Fibroblast of skin of scalp (primary cell): ENCODE results near the gene TMEM240.
"Not testable (repeated sequence)": the region's sequence is repeated elsewhere in the genome, so short reads cannot be mapped to it uniquely, and the experiment has no call there.

ENCODE experiments used
- DNase-seq: peaks from one replicate; pipeline ENCODE4 v3.0.0-alpha.2; 2013

Gene TMEM240

DNA sequence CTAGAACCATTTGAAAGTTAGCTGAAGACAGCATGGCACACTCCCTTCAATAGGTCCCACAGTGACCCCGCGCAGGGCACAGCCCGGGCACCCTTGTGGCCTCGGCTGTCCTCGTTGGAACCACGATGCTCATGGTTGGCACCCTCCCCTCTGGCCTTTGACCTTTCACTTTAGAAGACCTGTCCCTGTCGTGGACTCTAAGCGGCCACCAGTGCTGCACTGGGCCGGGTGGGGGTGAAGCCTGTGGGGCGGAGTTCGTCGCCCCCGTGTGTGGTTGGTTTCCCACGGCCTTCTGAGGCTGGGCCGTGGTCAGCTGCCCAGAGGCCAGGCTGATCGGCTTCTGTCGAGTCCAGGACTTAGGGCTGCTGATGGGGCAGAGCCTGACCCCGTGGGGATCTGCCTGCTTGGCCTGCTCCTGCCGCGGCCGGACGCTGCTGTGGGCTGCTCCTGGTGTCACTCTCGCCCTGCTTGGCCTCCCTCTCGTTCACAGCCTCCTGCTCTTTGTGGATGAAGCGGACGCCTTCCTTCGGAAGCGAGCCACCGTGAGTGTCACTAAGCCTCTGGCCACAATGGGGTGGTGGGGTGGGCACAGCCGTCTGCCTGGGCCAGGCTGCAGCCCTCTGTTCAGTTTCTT is 15.6 kb downstream of the TMEM240 start:
- not testable (repeated sequence) for DNase-seq

DNA sequence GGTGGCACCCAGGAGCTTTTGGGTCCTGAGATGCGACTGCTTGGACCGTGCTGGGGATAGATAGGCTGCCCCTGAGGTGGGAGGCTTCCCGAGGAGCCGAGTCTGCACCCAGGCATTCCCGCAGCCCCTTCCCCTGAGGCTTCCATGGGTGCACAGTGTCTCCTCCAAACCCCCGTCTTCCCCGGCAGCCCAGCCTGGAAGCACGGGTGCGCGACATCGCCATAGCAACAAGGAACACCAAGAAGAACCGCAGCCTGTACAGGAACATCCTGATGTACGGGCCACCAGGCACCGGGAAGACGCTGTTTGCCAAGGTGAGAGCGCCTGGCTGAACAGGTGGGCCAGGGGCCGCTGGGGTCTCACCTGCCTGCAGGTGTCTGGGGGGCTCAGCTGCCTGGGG is 16.8 kb downstream of the TMEM240 start:
- not testable (repeated sequence) for DNase-seq

DNA sequence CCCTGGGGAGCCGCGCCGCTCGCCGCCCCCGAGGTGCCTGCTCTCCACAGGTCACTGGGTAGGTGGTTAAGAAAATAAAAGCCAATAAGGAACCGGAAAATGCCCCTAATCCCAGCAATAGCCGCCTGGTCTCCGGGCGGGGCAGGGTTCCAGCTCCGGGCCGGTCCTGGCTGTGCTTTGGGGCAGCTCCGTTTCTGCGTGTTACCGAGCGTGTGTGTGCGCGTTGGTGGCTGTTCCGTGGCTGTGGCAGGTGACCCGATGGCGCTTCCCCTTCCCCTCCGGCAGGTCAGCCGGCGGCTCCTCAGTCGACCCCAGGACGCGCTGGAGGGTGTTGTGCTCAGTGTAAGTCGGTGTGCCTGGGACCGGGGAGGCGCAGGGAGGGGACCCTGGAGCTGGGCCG is 17.2 kb downstream of the TMEM240 start:
- DNase-seq, result not testable (repeated sequence)

DNA sequence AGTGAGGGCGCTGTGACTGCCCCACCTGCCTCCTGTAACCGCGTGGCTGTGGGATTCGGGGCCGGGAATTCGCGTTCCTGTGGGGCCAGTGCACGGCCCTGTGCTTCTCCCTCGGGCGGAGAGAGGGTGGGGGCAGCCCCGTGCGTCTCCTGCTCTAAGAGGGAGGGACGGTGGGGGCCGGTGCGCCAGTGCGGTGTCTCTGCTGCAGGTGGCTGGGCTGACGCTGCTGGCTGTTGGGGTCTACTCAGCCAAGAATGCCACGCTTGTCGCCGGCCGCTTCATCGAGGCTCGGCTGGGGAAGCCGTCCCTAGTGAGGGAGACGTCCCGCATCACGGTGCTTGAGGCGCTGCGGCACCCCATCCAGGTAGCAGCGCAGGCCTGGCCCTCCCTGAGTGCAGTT is 17.9 kb downstream of the TMEM240 start:
- not testable (repeated sequence) for DNase-seq

DNA sequence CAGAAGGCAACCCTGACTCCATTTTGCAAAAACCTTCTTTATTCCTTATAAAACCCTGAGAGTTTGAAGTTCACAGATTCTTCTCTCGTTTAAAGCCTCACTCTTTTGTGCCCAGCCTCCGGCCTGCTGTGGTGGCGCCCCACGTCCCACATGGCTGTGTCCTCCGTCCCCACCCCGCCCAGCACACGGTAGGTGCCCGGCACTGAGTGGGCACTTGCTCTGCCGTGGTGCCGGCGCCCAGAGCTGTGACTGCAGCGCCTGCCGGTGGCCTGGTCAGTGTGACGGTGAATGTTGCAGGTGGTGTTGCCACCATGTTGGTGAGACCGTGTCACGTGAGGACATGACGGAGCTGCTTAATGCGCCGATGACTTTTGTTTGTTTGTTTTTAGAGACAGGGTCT is 19.1 kb downstream of the TMEM240 start:
- DNase-seq, result no peak

DNA sequence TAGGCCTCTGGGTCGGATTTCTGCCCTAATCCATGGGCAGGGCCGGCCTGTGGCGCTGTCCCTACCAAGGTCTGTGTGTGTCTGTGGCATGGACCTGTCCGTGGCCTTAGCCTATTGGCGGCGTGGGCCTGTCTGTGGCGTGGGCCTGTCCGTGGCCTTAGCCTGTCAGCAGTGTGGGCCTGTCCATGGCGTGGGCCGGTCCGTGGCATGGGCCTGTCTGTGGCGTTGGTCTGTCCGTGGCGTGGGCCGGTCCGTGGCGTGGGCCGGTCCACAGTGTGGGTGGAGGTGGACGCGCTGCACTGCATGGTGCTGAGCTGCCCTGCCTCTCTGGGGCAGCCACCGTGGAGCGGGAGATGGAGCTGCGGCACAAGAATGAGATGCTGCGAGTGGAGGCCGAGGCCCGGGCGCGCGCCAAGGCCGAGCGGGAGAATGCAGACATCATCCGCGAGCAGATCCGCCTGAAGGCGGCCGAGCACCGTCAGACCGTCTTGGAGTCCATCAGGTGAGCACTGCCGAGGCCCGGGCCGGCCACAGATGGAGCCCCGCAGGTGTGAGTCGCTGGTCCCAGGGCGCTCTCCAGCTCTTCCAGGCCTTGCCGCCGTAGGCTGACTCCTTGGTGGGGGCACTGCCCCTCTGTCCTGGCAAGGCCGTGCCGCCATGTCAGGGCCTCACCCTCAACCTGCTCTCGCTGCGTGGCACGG is 20.5 kb downstream of the TMEM240 start:
- not testable (repeated sequence) for DNase-seq

DNA sequence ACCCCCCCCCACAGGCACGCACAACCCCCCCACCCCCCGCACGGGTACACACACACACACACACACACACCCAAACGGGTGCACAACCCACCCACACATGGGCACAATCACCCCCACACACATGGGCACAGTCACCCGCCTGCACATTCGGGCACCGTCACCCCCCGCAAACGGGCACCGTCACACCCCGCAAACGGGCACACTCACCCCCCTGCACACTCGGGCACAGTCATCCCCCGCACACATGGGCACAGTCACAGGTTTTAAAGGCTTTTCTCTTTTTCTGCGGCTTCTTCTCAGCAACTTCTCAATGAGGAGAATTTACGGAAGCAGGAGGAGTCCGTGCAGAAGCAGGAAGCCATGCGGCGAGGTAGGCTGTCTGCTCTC is 21.8 kb downstream of the TMEM240 start:
- DNase-seq, result not testable (repeated sequence)

DNA sequence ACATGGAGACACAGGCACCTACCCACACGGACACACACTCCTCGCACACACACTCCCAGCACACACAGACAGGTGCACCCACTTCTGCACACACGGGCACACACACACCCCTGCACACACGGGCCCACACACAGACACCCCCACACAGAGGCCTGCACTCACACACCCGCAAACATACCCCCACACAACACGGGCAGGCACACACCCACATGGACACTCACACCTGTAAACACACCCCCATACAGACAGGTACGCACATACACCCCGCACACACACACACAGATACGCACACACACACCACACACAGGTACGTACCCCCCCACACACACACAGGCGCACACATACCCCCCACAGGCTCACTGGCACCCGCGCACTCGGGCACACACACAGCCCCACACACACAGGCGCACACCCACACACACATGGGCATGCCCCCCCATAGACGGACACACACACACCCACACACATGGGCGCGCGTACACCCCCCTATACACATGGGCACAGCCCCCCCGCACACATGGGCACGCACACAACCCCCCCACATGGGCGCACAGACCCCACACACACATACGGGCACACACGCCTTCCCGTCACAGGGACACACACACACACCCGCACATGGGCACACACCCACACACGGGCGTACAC is 22.3 kb downstream of the TMEM240 start:
- DNase-seq, result no peak

DNA sequence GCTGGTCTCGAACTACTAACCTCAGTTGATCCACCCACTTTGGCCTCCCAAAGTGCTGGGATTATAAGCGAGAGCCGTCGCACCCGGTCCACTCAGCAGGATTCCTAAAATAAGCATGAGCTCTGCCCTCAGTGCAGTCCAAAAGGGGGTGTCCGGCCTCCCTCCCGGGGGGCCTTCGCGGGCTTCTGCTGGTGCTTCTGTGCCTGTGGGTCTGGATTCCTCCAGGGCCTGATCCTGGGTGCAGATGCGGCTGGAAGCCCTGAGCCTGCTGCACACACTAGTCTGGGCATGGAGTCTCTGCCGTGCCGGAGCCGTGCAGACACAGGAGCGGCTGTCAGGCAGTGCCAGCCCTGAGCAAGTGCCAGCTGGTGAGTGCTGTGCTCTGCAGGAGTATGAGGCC is 23.5 kb downstream of the TMEM240 start:
- not testable (repeated sequence) for DNase-seq

DNA sequence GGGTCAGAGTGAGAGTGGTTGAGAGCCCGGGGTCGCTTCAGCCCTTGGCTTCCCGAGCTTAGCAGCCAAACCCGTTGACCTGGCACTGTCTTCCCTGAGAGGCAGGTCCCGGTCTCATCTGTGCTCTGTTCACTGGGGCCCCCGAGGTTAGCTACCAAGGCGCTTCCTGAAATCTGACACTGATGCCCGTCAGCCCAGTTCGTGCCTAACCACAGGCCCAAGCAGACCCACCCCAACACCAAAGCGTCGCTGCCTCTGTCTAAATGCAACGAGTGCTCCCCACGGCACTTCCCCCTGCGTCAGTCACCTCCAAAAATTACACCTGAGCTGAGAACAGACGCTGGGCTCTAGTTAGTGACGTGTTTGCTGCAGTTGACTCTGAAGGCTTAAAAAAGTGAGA is 26.0 kb downstream of the TMEM240 start:
- not testable (repeated sequence) for DNase-seq

DNA sequence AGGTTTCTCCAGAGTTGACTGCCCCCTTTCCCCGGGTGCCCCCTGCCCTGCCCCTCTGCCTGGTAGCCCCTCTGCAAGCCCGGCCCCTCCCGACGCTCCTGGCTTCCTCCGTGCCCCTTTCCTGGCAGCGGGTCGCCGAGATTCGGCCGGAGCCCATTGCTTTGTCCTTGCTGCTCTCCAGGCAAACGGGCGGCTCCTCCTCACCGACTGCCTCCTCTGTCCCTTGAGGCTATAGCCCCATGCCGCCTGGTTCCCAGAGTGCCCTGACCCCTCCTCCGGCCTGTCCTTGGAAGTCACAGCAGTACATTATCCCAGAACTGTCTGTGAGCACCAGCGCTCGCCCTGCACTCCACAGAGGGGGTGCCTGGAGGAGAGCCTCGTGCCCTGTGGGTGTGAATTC is 26.7 kb downstream of the TMEM240 start:
- not testable (repeated sequence) for DNase-seq

DNA sequence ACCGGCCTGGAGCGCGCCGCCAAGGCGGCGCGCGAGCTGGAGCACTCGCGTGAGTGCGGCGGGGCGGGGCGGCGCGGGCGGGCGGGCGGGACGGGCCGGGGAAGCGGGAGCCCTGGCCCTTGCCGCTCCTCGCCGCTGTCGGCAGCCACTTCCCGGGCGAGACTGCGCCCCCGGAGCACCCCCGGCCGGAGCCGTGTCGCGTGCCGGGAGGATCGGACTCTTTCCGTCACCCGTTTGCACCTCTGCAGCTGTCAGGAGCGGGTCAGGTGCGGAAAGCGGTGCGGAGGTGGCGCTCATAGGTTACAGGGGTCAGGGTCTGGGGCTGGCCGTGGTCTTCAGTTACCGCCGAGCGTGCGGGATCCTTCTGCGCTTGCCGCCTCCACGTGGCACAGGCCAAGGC is 28.0 kb downstream of the TMEM240 start:
- DNase-seq, result not testable (repeated sequence)

DNA sequence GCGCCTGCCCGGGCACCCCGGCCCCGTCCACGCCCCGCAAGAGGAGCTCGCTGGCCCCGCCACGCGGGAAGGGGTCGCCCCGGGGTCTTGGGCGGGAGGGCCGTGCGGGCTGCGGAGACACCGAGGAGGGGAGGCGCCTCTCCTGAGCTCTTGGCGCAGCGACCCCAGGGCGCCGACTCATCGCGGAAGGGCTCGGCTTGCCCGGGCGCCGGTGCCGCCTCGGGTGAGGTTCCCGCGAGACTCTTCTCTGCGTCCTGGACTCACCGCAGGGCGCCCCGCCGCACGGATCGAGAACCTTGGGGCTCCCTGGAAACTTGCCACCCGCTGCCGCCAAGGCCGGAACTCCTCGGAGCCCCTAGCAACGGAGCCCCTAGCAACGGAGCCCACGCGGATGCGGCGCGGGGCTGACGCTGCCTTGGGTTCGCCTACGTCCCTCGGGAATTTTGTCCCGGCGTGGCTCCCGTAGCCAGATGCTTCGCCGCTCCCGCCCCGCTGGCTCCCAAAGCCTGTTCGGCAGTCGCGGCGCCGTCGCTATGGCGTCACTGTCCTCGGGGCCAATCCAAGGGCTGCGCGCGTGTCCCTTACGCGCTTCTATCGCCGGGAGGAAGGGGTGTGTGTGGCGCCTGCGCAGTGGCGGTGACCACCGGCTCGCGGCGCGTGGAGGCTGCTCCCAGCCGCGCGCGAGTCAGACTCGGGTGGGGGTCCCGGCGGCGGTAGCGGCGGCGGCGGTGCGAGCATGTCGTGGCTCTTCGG is 28.7 kb downstream of the TMEM240 start, which contains the start of gene ATAD3A:
Gene ATAD3A, plus strand, starts transcription at position 630 of the 753 bp plus-strand sequence. Its CDS starts 107 bp downstream, at position 737.
- DNase-seq, result peak; percentile 98

DNA sequence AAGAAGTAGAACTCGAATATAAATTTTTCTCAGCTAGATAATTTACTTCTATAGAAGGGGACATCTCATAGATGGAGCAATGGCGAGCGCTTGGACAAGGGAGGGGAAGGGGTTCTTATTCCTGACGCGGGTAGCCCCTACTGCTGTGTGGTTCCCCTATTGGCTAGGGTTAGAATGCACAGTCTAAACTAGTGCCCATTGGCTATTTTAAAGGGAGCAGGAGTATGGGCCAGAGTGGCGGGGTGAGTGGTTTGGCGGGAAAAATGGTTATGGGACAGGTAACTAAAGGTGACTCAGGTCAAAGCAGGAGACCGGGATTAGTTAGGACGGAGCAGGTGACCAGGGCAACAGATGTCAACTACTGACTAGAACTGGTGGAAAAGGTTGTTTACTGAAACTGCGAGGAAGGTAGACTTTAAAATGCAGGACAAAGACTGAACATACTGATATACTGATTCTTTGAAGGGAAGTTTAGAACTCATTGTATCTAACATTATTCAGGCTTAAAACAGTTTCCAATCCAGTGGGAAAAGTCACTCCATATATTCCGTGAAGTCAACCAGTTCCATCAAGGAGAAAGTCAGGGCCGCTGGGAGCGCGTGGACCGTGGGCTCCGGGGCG is 29.4 kb downstream of the TMEM240 start:
- peak; percentile 17 for DNase-seq

DNA sequence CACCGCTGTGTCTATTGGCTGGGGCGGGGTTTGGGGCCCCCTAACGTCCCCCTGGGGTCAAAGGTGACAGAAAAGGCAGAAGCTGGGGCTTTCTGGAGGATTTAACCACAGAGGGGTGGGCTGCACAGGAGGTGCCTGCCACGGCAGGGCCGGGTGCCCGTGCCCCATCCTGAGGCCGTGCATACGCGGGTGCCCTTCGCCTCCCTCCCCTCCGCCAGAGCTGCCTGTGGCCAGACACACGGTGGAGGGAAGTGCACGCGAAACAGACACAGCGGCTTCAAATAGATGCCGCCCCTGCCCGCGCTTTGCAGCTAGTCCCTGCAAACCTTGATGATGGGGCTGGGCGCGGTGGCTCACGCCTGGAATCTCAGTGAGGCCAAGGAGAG is 31.0 kb downstream of the TMEM240 start:
- DNase-seq, result not testable (repeated sequence)

DNA sequence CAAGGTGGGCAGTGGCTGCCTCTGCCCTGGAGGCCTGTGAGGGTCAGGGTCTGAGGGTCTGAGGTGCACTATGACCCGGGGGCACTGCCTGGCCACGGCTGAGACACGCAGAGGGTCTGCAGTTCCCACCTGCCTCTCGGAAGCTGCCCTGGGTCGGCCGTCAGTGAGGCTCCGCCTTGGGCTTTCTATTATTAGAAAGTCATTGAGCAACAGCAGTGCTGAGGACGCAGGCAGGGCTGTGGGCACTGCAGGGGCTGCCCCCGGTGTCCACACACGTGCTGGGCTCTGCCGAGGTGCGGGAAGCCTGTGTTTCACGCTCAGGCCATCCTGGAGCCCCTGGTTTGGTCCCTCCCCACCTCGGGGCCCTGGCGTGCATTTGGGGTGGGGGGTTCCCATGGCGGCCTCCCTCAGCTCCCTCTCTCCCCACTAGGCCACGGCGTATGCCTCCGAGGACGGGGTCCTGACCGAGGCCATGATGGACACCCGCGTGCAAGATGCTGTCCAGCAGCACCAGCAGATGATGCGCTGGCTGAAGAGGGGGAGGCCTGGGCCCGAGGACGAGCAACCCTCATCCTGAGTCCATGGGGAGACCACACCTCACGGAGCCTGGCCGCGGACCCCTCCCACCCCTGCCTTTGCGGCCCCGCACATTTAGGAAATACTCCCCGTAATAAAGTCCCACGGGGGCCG is 31.5 kb downstream of the TMEM240 start:
- DNase-seq, result not testable (repeated sequence)

DNA sequence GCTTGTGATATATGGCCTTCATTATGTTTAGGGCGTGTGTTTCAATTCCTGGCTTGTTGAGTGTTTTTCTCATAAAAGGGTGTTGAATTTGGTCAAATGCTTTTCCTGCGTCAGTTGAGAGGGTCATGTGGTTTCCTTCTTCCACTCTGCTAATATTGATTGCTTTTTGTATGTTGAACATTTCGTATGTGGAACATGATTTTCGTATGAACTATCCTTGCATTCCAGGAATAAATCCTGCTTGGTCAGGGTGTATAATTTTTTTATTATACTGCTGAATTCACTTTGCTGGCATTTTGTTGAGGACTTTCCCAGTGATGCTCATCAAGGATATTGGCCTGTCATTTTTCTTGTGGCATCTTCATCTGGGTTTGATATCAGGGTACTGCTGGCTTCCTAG is 33.1 kb downstream of the TMEM240 start:
- DNase-seq, result no peak

DNA sequence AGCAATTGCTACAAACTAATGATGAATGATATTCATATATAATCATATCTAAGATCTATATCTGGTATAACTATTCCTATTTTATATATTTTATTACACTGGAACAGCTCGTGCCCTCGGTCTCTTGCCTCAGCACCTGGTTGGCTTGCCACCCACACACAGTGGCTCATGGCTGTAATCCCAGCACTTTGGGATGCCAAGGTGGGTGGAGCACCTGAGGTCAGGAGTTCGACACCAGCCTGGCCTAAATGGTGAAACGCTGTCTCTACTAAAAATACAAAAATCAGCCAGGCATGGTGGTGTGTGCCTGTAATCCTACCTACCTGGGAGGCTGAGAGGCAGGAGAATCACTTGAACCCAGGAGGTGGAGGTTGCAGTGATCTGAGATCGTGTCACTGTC is 34.6 kb downstream of the TMEM240 start:
- DNase-seq, result not testable (repeated sequence)

DNA sequence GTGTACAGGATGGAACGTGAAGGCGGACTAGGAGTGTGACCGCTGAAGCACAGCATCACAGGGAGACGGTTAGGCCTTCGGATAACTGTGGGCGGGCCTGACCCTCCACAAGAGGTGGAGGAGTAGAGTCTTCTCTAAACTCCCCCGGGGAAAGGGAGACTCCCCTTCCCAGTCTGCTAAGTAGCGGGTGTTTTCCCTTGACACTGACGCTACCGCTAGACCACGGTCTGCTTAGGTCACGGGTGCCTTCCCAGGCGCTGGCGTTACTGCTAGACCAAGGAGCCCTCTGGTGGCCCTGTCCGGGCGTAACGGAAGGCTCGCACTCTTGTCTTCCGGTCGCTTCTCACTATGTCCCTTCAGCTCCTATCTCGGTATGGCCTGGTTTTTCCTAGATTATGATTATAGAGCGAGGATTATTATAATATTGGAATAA is 35.0 kb downstream of the TMEM240 start:
- not testable (repeated sequence) for DNase-seq

DNA sequence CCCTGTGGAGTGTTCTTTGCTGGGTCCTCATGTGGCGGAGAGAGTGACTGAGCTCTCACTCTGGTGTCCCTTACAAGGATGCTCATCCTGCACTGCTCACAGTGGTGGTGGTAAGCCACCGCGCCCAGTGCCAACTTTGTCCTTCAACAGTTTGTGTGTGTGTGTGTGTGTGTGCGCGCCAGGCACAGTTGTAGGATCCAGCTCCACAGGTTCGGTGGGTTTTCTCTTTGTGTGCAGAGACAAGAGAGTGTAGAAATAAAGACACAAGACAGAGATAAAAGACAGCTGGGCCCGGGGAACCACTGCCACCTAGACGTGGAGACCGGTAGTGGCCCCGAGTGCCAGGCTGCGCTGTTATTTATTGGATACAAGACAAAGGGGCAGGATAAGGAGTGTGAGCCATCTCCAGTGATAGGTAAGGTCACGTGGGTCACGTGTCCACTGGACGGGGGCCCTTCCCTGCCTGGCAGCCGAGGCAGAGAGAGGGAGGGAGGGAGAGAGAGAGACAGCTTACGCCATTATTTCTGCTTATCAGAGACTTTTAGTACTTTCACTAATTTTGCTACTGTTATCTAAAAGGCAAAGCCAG is 35.6 kb downstream of the TMEM240 start:
- peak; percentile 56 for DNase-seq

DNA sequence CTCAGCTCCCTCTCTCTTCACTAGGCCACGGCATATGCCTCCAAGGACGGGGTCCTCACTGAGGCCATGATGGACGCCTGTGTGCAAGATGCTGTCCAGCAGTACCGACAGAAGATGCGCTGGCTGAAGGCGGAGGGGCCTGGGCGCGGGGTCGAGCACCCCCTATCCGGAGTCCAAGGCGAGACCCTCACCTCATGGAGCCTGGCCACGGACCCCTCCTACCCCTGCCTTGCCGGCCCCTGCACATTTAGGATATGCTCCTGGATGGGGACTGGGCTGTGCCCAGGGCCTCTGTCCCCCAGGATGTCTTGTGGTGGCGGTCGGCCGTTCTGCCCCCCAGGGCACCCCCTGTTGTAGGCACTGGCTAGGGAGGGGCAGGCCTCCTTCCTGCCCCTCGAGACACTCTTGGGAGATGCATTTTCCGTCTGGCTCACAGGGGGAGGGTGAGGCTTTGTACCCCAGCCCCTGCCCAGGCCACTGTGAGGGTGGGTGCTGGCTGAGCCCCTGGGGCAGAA is 44.9 kb downstream of the TMEM240 start:
- not testable (repeated sequence) for DNase-seq
